HL-60/S4 treated with phorbol 12-myristate 13-acetate at 8.2 ng/mL for 4 days and 3 days (cell line): ENCODE results near the gene RPTOR.

Source experiments
- in situ Hi-C: fragments of 300-500 bp; cut with MboI; formaldehyde crosslinking; loops from 2 replicates; pipeline ENCODE4 v1.15.0; 2022; ENCODE audit warnings: low sequenced_read_pairs

The RPTOR gene

DNA sequence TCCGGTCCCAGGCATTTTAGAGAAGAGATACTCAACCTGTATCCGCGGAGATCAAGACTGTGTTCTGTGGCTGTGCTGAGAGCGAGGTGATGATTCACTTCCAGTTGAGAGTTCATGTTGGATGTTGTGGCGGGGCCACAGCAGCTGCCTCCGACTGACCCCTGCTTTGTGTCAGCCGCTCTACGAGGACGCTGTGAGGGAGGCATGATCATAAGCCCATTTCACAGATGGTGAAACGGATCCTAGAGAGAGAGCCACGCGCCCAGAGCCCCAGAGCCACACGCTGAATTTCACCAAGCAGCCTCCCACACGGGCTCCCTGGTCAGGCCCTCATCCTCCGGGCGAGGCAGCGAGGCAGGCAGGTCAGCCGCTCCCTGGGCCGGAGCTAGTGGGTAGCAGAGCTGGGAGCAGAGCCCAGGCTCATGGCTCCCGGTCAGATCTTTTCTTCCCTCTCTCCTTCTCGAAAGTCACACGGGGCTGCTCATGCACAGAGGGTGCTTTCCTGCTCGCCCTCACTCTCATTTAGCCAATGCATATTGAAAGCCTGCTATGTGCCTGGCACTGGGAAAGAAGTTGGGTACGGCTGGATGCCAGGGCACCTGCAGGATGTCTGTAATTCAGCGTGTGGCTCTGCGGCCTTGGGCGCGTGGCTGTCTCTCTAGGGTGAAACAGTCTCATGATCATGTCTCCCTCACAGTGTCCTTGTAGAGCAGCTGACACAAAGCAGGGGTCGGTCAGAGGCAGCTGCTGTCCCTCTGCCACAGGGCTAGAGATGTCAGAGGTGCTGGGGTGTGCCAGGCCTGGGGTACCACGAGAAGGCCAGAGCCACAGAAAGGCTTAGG is 291.4 kb downstream of the RPTOR start:
- in situ Hi-C loops, result no loop called here

DNA sequence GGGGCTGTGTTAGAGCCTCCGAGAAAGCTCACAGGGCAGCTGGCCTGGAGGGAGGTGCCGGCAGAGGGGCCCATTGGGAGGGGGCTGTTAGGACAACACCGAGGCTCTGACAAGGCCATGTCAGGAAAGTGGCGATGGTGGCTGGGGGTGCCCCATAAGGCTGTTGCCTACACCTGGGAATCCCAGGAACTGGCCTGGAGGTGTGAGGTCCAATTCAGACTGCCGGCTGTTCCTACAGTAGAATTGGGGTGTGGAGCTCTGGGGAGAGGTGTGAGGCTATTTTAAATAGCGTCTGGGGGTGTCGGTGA is 292.0 kb downstream of the RPTOR start:
- in situ Hi-C loops, result no loop called here

DNA sequence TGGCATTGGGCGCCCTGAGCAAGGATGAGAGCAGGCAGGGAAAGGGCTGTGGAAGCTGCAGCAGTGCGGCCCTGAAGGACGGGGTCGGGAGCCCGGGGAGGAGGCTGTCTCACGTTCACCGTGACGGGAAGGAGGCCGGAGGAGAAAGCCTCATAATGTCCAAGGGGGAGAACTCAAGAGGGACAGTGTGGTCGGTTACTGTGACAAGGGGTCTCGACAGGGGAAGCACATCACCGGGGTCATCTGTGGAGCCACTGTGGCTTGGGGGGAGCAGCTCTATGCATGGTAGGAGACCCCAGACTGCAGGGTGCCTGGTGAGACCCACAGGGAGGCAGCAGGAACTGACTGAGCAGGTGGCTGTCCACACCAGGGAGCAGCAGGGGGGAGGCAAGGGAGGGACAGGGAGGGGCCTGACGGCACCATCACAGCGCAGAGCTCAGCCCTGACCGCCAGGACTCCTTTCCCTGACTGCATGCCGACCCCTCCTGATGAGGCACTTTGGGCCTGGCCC is 292.4 kb downstream of the RPTOR start:
- in situ Hi-C loops, result no loop called here

DNA sequence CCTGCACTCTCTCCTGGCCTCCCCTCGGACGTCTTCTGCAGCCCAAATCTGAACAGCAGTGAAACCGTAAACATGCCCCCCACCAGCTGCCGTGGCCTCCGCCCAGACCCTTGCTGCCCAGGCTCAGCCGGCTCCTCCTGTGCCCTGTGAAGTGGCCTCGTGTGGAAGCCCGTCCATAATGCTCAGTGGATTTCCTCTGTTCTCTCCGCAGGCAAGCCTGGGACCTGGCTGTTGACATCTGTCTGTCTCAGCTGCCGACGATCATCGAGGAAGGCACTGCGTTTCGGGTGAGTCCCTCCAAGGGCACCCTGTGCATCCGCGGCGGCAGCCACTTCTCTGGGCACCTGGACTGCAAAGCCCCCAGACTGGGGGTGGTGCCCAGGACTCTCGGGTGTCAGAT is 293.1 kb downstream of the RPTOR start:
- in situ Hi-C loops, result no loop called here

DNA sequence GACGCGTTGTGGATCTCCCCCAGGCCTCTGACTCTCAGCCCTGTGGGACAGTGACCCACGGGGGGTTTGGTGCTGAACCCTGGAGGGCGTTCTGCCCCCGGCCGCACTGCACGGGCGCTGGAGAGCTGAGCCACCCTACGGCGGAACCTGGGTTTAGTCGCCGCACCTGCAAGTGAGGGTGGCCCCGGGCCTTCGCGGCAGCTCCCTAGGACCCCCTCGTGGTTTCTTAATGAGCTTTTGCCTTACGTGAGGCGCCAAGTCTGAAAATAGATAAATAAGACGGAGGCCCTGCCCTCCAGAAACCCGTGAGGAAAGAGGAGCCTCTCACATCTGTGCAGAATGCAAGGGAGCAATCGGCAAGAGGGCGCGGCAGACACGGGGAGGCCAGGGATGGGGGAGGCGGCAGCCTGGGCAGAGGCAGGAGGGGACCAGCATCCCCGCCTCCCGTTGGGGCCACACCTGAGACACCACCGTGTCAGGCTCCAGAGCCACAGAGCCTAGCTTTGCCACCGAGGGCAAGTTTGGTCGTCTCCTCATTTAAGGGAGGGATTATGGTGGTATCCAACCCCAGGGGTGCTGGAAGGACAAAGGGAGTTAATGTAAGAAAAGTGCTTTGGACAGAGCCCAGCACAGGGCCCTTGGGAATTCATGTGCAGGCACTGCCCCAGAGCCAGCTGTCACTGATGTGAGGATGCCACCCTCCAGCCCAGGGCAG is 293.8 kb downstream of the RPTOR start:
- in situ Hi-C loops, result no loop called here

DNA sequence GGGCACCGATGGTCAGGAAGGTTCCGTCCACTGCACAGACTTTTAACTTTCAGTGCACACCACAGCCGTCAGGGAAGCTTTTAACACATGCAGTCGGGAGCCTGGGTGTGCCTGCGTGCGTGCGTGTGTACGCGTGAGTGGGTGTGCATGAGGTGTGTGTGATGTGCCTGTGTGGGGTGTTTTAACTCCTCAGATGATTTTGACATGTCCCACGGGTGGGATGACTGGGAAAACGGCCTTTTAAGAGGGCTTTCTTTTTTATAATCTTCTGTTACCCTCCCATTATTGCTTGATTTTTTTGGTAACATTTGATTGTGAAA is 294.3 kb downstream of the RPTOR start:
- in situ Hi-C loops, result no loop called here

DNA sequence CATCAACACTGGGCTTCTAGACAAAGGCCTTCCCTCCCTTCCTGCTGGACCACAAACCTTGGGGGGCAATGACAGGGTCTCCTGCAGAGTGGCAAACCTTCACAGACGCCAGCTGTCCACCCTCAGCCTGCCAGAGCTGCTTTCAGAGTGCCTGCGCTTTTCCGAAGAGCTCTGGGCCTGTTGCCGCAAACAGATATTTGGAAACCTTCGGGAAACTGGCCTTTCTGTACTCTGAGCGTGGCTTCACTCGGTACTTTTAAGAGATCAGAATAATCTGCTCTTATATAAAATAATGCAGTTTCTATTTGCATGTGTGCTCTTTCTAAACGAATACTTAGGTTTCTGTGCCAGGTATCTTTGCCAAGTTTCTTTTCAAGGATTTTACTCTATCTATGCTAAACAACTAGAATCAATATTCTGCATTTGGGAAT is 294.9 kb downstream of the RPTOR start:
- in situ Hi-C loops, result no loop called here

DNA sequence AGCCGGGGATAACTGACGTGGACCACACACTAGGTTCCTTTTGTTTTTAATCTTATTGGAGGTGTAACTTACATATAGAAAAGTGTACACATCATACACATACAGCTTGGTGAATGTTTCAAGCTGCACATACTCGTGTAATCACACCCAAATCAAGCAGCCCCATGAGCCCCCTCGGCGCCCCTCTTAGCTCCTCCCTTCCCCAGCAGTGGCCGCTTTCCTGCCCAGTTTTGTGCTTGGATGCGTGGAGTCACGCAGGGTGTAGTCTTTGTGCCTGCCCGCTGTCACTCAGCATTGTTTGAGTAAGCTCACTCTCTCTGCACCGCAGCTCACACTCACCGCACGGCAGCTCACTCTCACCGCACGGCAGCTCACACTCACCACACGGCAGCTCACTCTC is 295.3 kb downstream of the RPTOR start:
- in situ Hi-C loops, result no loop called here

DNA sequence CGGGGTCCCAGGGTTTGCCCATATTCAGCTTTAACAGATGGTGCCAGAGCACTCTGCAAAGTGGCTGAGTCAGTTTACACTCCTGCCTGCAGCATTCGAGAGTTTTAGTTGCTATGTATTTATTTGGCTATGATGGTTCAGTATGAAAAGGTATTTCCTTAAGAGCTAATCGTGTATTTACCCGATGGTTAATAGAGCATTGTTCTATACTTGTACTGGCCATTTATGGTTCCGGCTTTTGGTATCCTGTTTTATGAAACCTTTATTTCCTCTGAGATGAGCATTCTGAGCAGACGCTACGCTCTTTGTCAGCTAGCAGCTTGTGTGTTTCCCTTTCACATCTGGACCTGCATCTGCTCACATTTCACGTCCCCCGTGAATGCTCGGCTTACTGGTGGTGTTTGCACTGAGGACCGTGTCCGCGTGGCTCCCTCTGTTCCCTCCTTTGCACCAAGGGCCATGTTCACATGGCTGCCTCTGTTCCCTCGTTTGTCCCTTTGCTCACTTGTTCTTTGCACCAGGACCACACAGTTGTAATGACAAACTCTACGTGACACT is 297.9 kb downstream of the RPTOR start:
- in situ Hi-C loops, result no loop called here

DNA sequence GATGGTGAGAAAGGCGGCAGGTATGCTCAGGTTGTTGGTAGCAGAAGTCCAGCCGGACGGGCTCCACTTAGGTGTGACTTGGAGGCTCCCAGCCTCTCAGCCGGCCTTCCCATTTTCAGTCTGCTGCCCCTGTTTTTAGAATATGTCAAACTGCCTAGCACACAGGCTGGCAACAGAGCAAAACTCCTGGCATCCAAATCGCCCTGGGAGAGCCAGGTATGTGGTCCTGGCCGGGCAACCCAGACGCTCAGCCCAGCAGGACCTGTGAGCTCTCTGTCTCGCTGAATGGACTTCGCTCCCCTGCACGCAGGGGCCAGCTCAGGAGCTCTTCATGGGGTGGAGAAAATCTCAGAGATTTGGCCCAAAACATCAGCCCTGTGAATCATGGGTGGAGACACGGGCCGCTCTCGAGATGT is 299.1 kb downstream of the RPTOR start:
- in situ Hi-C loops, result no loop called here

DNA sequence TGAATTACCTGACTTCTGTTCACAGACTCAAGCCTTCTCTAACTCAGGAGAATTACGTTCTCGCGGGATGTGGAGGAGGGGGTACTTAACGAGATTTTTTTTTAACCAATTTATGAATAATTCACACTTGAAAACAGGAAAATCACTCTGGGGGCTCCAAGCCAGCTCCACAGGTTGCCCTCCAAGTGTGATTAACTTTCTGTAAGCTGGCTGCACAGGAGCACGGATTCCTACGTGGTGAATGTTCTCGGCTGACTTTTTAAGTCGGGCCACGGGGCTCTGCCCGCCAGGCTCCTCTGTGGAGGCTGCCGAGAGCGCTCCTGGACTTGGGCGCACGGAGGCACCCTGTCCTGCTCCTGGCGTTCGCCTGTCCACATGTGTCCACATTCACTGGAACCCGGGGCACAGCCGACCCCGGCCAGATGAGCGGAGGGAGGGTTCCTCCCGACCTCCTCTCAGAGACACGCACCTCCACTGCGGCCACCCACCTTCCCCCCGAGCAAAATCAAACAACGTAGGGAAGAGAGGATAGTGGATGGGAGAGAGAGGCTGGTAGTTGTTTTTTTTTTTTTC is 299.9 kb downstream of the RPTOR start:
- in situ Hi-C loops, result no loop called here

DNA sequence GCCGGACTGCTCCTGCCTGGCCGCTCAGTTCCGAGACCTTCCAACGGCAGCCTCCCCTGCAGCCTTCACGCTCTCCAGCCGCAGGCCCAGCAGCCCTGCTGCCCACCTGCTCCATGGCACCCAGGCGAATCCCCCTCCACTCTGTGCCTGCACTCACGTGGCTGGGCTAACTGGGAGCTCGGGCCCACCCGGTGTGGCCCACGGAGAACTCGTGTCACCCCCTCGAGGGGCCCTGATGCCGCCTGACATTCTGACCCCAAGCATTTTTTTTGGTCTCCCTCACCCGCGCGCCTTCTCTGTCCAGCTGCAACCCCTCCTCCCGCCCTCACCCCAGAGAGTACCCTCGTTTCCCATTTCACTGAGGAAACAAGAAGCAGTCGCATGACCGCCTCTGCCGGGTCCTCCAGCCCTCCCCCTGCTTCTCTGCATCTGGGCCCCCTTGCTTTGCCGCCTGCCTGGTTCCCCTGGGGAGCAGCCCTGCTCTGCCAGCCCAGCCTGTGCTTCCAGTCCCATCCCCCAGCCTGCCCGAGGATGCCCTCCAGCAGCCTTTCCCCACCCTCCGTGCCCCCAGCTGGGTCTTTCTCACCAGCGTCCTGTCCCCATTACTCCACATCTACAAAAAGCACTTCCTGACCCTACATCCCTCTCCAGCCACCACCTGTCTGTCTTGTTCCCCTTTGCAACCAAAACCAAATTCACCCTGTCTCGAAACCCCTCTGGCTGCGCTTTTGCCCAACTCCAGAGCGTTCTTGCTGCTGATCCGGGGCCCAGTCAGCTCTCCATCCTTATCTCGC is 300.6 kb downstream of the RPTOR start:
- in situ Hi-C loops, result no loop called here

DNA sequence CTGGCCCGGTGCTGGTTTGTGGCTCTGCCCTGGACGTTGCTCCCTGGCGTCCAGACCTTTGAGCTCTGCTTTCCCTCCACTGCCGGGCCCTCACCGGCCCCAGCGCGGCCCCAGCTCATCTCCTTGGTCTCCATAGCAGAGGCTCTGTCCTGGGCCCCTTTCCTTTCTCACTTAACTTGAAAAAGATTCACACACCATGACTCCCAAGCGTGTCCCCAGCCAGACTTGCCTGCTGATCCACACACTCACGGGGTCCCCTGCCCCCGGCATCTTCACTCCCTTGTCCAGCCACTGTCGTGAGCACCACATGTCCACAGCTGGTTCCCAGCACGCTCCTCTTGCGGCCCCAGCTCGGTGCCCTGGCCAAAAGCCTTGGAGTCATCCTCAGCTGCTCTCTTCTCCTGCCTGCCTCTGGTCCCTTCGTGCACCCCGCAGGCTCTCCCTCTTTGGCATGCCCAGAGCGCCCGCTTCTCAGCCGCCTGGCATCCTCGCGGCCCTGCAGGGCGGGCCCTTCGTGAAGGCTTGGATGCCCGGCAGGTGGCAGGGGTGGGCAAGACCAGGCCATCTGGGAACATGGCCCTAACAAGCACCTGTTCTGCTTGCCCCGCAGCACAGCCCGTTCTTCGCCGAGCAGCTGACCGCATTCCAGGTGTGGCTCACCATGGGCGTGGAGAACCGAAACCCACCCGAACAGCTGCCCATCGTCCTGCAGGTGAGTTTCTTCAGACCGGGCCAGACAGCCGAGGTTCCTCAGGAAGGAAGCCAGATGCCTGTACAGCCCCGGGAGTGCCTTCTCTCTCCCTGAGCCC is 301.4 kb downstream of the RPTOR start:
- in situ Hi-C loops, result no loop called here

DNA sequence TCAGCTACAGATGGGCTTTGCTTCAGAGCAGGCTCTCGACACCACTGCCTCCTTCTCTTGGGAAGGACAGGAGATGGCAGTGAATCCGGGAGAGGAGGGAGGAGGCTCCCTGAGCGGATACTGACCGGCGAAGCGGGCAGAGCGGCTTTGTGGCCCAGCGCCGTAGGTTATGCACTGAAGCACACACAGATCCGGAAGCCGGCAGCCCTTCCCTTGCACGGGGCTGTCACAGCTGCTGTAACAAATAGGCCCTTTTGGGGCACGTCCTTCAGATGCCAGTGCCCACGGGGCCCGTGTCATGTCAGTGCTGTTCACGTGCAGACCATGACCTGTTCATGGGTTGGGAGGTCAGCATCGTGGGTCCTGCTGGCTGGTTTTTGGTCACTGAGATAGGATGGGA is 302.3 kb downstream of the RPTOR start:
- in situ Hi-C loops, result no loop called here

DNA sequence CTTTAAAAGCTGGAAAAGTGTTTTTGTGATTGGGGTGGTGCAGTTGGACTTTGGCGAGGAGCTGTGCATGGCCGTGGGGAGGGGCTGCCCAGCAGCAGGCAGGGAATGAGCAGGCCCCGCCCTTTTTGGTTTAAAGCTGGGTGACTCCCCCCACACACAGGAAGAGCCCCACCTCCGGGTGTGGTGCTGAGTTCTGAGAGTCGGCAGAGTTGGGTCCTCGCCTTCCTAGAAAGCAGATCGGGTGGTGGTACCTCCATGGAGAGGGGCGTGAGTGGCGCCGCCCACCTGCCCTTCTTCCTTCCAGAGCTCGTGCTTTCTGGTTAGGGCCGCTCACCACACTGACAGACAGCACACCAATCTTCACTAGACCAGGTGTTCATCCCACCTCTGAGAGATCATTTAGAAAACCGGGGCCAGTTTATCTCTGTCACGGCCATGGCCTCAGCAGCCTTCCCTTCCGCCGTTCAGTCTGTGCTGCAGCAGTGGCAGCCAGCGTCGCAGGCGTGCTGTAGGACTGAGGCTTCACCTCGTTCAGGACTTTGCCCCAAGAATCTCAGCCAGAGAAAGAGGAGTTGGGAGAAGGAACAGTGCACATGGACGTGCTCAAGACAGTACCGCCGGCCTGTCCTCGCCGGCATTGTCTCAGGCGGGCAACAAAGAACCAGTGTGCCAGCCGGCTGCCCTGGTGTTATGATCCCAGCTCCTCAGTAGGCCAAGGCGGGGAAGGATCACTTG is 303.0 kb downstream of the RPTOR start:
- in situ Hi-C loops, result no loop called here

DNA sequence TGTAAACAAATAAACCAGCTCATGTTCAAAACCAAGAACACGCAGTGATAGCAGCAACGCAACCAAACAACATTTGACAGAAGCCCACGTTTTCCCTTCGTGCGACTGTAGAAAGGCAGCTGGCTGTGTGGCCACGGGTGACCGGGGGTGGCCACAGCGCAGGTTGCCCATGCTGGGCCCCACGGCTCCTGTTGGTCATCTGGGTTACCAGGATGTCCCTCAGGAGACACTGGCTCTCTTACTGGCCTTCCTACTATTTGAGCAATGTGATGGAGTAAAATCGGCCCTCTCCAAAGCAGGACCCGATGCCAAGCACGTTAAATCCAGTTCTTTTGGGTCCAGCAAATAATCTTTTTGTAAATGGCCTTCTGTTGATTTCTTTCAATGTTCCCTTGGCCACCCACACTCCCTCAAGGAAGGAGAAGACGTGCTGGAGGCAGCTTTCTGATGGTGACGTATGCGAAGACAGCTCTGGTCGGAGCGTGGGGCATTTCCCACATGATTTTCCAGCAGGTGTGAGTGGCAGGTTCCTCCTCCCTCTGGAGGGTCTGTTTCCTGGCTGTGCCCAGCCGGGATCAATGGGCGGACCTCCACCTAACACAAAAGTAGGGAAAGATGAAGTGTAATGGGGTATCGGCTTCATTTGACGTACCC is 303.9 kb downstream of the RPTOR start:
- in situ Hi-C loops, result no loop called here

DNA sequence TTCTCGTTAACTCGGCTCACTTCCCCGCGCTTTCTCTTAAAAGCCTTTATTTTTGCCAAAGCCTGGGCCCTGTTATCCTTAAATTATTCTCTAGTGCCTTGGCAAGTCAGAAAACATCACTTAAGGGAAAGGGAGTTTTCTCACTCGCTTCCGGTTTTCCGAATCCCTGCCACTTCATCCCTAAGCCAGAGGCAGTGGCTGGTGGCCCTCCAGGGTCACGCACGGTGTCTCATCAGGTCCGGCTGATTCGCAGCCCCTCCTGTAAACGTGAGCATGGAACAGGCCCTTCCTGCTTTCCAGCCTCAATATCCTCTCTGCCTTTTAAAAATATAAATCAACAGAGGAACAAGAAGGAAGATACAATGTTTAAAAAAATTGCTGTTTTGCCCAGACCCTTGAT is 304.5 kb downstream of the RPTOR start:
- in situ Hi-C loops, result no loop called here

DNA sequence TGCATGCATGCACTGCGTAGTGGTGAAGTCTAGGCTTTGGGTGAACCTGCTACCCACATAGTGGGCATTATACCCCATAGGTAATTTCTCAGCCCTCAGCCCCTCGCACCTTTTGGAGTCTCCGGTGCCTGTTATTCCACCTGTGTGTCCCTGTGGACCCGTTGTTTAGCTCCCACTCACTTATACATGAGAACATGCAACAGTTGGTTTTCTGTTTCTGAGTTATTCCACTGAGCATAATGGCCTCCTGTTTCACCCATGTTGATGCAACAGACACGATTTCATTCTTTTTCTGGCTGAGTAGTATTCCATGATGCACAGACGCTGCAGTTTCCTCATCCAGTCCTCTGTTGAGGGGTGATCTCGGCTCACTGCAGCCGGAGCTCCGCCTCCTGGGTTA is 305.5 kb downstream of the RPTOR start:
- in situ Hi-C loops, result no loop called here

DNA sequence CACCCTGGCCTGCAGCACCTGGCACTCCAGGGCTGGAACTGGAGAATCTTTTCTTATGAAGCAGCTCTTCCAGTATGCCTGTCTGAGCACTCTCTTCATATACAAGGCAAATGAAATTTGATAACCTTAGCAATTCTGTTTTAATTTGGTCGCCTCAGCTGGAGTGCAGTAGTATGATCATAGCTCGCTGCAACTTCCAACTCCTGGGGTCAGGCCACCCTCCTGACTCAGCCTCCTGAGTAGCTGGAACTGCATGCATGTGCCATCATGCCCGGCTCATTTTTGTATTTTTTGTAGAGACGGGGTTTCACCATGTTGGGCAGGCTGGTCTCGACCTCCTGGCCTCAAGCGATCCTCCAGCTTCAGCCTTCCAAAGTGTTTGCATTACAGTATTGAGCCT is 306.2 kb downstream of the RPTOR start:
- in situ Hi-C loops, result no loop called here
